Natural killer cell (primary cell): ENCODE data around the gene HPX. TPM values are rescaled to one million over a fixed set of nuclear protein-coding genes. Genes with fewer than 3 reads are reported as not detected.
A peak's percentile ranks its signal among the peaks of the same experiment; 100 is the strongest.

Source experiments
- ATAC-seq, 3 donors: fragments of 150-1000 bp in 2 of 3; fragments of 200-7000 bp in 1 of 3; cut with Tn5 transposase; 1 replicate in 1 of 3; 2 replicates in 2 of 3; pipeline ENCODE4 v1.10.0; 2021; ENCODE audit warnings: mild to moderate bottlenecking in 2 of 3, moderate library complexity in 2 of 3
- DNase-seq, 2 donors: peaks; one replicate each; pipeline versions ENCODE4 v3.0.0 to v3.0.0-alpha.2; 2013 to 2021; ENCODE audit warnings: mixed read lengths in 1 of 2
- H3K27ac ChIP-seq: one replicate; pipeline ENCODE4 v1.5.1; 2013; ENCODE audit warnings: mild to moderate bottlenecking, low read length
- H3K27me3 ChIP-seq: one replicate; pipeline ENCODE4 v1.6.1; 2013; ENCODE audit warnings: low read length; ENCODE audit not compliant: control insufficient read depth, insufficient read depth
- H3K36me3 ChIP-seq: one replicate; pipeline ENCODE4 v1.6.1; 2013; ENCODE audit warnings: low read length; ENCODE audit not compliant: control insufficient read depth, insufficient read depth
- H3K4me1 ChIP-seq: one replicate; pipeline ENCODE4 v1.6.1; 2013; ENCODE audit warnings: low read length; ENCODE audit not compliant: control insufficient read depth, insufficient read depth
- H3K4me3 ChIP-seq: one replicate; pipeline ENCODE4 v1.5.1; 2013; ENCODE audit warnings: low read length
- H3K9me3 ChIP-seq: one replicate; pipeline ENCODE4 v1.6.1; 2013; ENCODE audit warnings: low read length; ENCODE audit not compliant: control insufficient read depth, insufficient read depth
- H3K27ac Mint-ChIP-seq, 2 donors: one replicate each; pipeline ENCODE4 v1.8.0; 2022; ENCODE audit warnings: mild to moderate bottlenecking in 2 of 2, mixed read lengths in 2 of 2, moderate library complexity in 1 of 2
- H3K27me3 Mint-ChIP-seq, 2 donors: one replicate each; pipeline ENCODE4 v1.8.0; 2022; ENCODE audit warnings: low read depth in 2 of 2, mixed read lengths in 2 of 2
- H3K36me3 Mint-ChIP-seq: one replicate; pipeline ENCODE4 v1.8.0; 2022; ENCODE audit warnings: mixed read lengths
- H3K4me1 Mint-ChIP-seq, 2 donors: one replicate each; pipeline ENCODE4 v1.8.0; 2022; ENCODE audit warnings: mixed read lengths in 2 of 2
- H3K4me3 Mint-ChIP-seq: one replicate; pipeline ENCODE4 v1.8.0; 2022; ENCODE audit warnings: mild to moderate bottlenecking, moderate library complexity, mixed read lengths
- H3K9me3 Mint-ChIP-seq, 2 donors: one replicate each; pipeline ENCODE4 v1.8.0; 2022; ENCODE audit warnings: mixed read lengths in 2 of 2
- WGBS: methylation state at CpG from one replicate; pipeline ENCODE4 v1.1.7; 2013; ENCODE audit warnings: missing lambda C conversion rate; ENCODE audit not compliant: insufficient coverage; 5-methylcytosine and 5-hydroxymethylcytosine counted together
- intact Hi-C: fragments of 100-400 bp; cut with micrococcal nuclease; formaldehyde crosslinking; loops from one replicate; pipeline ENCODE4 v1.14.2; 2022
- total RNA-seq, 4 donors: library from RNA; stranded (reverse); fragments of 120-200 nt in 1 of 4; gene quantifications; one replicate each; pipeline versions ENCODE4 v1.2.3 to v1.2.4, GENCODE V29; 2013 to 2022
- TF ChIP-seq, protein P1 (sequence below): fragments of 200-600 bp; IDR thresholded peaks from one replicate; pipeline ENCODE4 v1.8.0; 2022; ENCODE audit warnings: antibody characterized with exemption

The HPX gene
- total RNA-seq, 3 donors from 2014 or later (not counting 1 experiment from before 2014, with no cell fraction given): 0.35 to 1.5 (median 0.98) TPM

DNA sequence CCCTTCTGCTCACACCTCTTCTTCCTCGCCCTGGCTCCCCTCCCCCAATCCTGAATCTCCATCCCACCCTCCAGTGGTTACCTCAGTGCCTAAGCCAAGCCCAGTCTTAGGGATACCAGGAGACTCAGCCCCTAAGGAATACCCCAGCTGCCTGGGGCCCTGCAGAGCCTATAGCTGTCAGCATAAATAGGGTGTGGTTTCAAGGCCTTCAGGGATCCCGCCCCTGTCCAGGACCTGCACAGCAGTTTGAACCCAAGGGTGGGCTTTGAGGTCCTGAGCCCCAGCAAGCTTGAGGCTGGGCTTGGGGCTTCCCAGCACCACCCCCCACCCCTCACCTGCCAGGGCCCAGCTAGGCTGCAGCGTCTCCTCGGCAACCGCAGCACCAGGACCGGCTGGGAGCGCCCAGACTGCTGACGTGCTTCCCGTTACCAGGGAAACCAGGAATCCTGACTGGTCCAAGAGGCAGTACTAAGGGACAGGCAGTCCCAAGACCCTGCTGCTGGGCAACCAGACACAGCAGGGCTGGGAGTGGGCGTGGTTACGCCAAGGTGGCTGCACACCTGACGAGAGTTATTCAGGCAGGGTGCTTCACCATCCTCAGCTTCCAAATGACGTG lies 35.6 kb downstream of the HPX start:
- DNase-seq: peak in 1 of 2 donors; percentile 24
- ATAC-seq: no peak
- Histone ChIP-seq H3K27ac (no peak overlapping the region), H3K36me3 (peaks cover 13% of the 10 kb centered on the region), H3K27me3 (no peaks in the 10 kb centered on the region), H3K9me3 (no peaks in the 10 kb centered on the region), H3K4me3 (no peak overlapping the region), H3K4me1 (peaks cover 46% of the 10 kb centered on the region)
- Mint-ChIP-seq H3K9me3 (no peaks in the 10 kb centered on the region), H3K27ac (no peak overlapping the region), H3K27me3 (no peaks in the 10 kb centered on the region), H3K4me1 (peaks cover 44 to 65% of the 10 kb centered on the region in 2 donors), H3K4me3 (no peak overlapping the region), H3K36me3 (no peaks in the 10 kb centered on the region)
- 97% methylated on average over 13 of the region's 13 CpGs for WGBS
- intact Hi-C loops: no loop called here
- TF ChIP-seq, protein P1, sequence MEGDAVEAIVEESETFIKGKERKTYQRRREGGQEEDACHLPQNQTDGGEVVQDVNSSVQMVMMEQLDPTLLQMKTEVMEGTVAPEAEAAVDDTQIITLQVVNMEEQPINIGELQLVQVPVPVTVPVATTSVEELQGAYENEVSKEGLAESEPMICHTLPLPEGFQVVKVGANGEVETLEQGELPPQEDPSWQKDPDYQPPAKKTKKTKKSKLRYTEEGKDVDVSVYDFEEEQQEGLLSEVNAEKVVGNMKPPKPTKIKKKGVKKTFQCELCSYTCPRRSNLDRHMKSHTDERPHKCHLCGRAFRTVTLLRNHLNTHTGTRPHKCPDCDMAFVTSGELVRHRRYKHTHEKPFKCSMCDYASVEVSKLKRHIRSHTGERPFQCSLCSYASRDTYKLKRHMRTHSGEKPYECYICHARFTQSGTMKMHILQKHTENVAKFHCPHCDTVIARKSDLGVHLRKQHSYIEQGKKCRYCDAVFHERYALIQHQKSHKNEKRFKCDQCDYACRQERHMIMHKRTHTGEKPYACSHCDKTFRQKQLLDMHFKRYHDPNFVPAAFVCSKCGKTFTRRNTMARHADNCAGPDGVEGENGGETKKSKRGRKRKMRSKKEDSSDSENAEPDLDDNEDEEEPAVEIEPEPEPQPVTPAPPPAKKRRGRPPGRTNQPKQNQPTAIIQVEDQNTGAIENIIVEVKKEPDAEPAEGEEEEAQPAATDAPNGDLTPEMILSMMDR: no peak

DNA sequence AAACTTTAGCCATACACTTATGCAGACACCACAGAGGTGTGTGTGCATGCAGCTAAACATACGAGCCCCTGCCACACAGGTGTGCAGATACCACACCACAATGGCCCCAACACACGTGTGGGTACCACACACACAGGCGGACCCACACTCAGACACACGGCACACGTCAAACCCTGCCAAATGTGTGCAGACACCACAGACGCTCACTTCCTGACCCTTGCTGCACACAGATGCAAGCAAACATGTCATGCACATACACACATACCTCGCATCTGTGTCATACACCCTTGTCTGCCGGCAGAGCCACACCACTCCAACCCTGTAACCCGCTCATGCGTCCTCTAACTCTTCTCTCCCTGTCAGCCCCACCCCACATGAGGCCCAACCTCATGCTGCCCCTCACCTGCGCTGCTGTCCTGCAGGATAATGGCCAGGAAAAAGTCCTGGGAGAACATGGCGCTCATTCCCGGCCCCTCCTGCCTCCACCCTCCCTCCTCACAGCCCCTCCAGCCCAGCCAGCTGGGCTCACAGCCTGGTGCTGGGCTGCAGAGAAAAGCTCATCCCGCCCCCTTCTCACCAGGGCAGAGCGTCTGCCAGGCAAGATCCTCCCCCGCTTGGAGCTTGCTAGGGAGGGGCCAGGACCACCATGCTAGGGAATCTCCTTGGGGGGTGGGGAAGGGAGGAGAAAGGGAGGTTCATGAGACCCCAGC lies 36.3 kb downstream of the HPX start:
- Mint-ChIP-seq H3K27ac (peak overlapping the region; percentile 69 to 96), H3K27me3 (no peaks in the 10 kb centered on the region), H3K9me3 (no peaks in the 10 kb centered on the region), H3K4me1 (peaks cover 44 to 65% of the 10 kb centered on the region in 2 donors), H3K36me3 (no peaks in the 10 kb centered on the region), H3K4me3 (no peak overlapping the region)
- Histone ChIP-seq H3K4me3 (no peak overlapping the region), H3K4me1 (peaks cover 46% of the 10 kb centered on the region), H3K27ac (no peak overlapping the region), H3K9me3 (no peaks in the 10 kb centered on the region), H3K27me3 (no peaks in the 10 kb centered on the region), H3K36me3 (peaks cover 6% of the 10 kb centered on the region)
- ATAC-seq (peak in 1 of 3 donors; percentile 20), DNase-seq (peak in 1 of 2 donors; percentile 67)
- TF ChIP-seq, protein P1: no peak
- WGBS: 69% methylated on average over 14 of the region's 16 CpGs
- intact Hi-C loops: no loop called here

DNA sequence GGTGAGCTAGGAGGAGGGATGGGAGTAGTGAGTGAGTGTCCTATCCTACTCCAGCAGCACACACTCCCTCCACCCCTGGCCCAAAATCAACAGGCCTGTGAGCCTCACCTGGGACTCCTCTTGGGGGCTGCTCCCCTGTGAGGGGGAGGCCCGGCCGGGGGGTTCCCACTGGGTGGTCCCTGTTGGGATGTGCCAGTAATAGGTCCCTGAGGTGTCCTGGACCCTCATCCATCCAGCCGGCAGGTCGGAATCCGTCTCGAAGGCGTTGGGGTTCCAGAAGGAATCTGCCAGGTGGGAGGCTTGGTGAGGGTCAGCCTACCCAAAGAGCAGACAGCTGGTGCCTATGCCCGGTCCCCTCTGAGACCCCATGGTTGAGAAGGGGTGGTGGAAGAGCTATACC lies 37.2 kb downstream of the HPX start:
- TF ChIP-seq, protein P1: no peak
- H3K27ac Mint-ChIP-seq: peak overlapping the region; percentile 96 to 99
- ATAC-seq: no peak
- H3K27me3 ChIP-seq: no peaks in the 10 kb centered on the region
- H3K36me3 ChIP-seq: peaks cover 5% of the 10 kb centered on the region
- H3K36me3 Mint-ChIP-seq: no peaks in the 10 kb centered on the region
- WGBS: 86% methylated on average over 8 of the region's 8 CpGs
- no peak overlapping the region for H3K4me3 Mint-ChIP-seq
- intact Hi-C loops: no loop called here
- H3K4me3 ChIP-seq: no peak overlapping the region
- peaks cover 46% of the 10 kb centered on the region for H3K4me1 ChIP-seq
- no peaks in the 10 kb centered on the region for H3K9me3 Mint-ChIP-seq
- peaks cover 44 to 65% of the 10 kb centered on the region in 2 donors for H3K4me1 Mint-ChIP-seq
- H3K27me3 Mint-ChIP-seq: no peaks in the 10 kb centered on the region
- H3K9me3 ChIP-seq: no peaks in the 10 kb centered on the region
- H3K27ac ChIP-seq: peak overlapping the region; percentile 78
- DNase-seq: no peak
